Breast epithelium (tissue), 4 donors: Measurements from ENCODE around the gene HDAC4. TPM values are rescaled to one million over a fixed set of nuclear protein-coding genes. Genes with fewer than 3 reads are reported as not detected.

Source experiments
- DNase-seq, 2 donors: peaks; one replicate each; pipeline ENCODE4 v3.0.0-alpha.2; 2019; ENCODE audit warnings: low spot score in 2 of 2
- H3K27ac ChIP-seq, 2 donors: fragments of 200-600 bp; sonication (generic) in 1 of 2; one replicate each; pipeline ENCODE4 v1.5.1; 2016 to 2019; ENCODE audit warnings: mild to moderate bottlenecking in 1 of 2
- H3K27me3 ChIP-seq, 2 donors: fragments of 200-600 bp; sonication (generic) in 1 of 2; one replicate each; pipeline versions ENCODE4 v1.5.1 to v1.6.0; 2017 to 2019; ENCODE audit warnings: control low read depth in 1 of 2, mild to moderate bottlenecking in 1 of 2
- H3K36me3 ChIP-seq: fragments of 200-600 bp; one replicate; pipeline ENCODE4 v1.5.1; 2019
- H3K4me1 ChIP-seq, 2 donors: fragments of 200-600 bp; sonication (generic); one replicate each; pipeline ENCODE4 v1.5.1; 2016 to 2019; ENCODE audit warnings: control low read depth in 1 of 2
- H3K4me3 ChIP-seq, 3 donors: fragments of 200-600 bp; sonication (generic); 1 replicate in 2 of 3; 2 replicates in 1 of 3; pipeline ENCODE4 v1.5.1; 2016 to 2019; ENCODE audit warnings: mild to moderate bottlenecking in 3 of 3, moderate library complexity in 2 of 3
- H3K9me3 ChIP-seq, 2 donors: fragments of 200-600 bp; sonication (generic) in 1 of 2; one replicate each; pipeline ENCODE4 v1.5.1; 2016 to 2019; ENCODE audit warnings: control low read depth in 1 of 2
- POLR2A ChIP-seq: fragments of 450-650 bp; IDR thresholded peaks from one replicate; pipeline ENCODE4 v1.6.1; 2016; ENCODE audit warnings: antibody characterized with exemption, mild to moderate bottlenecking, moderate library complexity
- POLR2AphosphoS5 ChIP-seq, 3 donors: sonication (generic); formaldehyde crosslinking; IDR thresholded peaks; one replicate each; pipeline ENCODE4 v1.6.1; 2017; ENCODE audit warnings: antibody characterized with exemption in 3 of 3
- intact Hi-C: fragments of 100-400 bp; cut with DNase I; formaldehyde crosslinking; loops from one replicate; pipeline ENCODE4 v1.15.1; 2023; ENCODE audit warnings: low total_unique reads
- total RNA-seq, 3 donors: library from RNA; depleted of rRNA; stranded (reverse); fragments of >200 nt; gene quantifications; one replicate each; pipeline ENCODE4 v1.1.0, GENCODE V29; 2016
- TF ChIP-seq, protein P1 (sequence below), 3 donors: fragments of 450-650 bp; IDR thresholded peaks; one replicate each; pipeline ENCODE4 v1.5.1; 2016 to 2017; ENCODE audit warnings: antibody characterized with exemption in 3 of 3, mild to moderate bottlenecking in 3 of 3, moderate library complexity in 3 of 3

The HDAC4 gene
- total RNA-seq, 3 donors from 2014 or later: 20.3 to 36.0 (median 32.8) TPM

GRCh38 chr2:239082425-239082824 is 318.4 kb downstream of the HDAC4 start:
- no peak overlapping the region for H3K4me3 ChIP-seq
- no peak for TF ChIP-seq POLR2A
- TF ChIP-seq, protein P1, sequence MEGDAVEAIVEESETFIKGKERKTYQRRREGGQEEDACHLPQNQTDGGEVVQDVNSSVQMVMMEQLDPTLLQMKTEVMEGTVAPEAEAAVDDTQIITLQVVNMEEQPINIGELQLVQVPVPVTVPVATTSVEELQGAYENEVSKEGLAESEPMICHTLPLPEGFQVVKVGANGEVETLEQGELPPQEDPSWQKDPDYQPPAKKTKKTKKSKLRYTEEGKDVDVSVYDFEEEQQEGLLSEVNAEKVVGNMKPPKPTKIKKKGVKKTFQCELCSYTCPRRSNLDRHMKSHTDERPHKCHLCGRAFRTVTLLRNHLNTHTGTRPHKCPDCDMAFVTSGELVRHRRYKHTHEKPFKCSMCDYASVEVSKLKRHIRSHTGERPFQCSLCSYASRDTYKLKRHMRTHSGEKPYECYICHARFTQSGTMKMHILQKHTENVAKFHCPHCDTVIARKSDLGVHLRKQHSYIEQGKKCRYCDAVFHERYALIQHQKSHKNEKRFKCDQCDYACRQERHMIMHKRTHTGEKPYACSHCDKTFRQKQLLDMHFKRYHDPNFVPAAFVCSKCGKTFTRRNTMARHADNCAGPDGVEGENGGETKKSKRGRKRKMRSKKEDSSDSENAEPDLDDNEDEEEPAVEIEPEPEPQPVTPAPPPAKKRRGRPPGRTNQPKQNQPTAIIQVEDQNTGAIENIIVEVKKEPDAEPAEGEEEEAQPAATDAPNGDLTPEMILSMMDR (IDR thresholded peaks at IDR 0.05): no peak
- no peak for TF ChIP-seq POLR2AphosphoS5 (IDR thresholded peaks at IDR 0.05)
- intact Hi-C loops: no loop called here
- no peaks in the 10 kb centered on the region for H3K9me3 ChIP-seq
- DNase-seq: no peak
- H3K4me1 ChIP-seq: no peaks in the 10 kb centered on the region
- H3K27ac ChIP-seq: no peak overlapping the region
- H3K36me3 ChIP-seq: no peaks in the 10 kb centered on the region
- H3K27me3 ChIP-seq: no peaks in the 10 kb centered on the region

DNA sequence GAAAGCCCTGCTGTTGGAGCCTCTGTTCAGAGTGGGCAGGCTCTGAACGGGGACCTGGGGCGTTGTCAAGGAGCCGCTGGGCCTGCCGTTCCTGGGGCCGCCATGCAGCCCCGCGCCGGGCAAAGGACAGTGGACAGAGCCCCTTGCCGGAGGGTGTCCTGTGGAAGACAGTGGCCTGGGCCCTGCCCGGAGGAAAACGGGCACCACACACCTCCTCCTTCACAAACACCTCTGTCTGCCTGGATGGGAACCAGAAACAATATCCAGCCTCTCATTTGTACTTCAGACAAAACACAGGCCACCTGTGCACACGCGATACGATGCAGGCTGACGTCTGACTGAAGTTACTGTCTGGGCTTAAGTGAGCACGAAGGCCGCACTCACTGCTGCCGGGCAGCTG is 319.2 kb downstream of the HDAC4 start:
- intact Hi-C loops: no loop called here
- Histone ChIP-seq H3K27ac (no peak overlapping the region), H3K27me3 (no peaks in the 10 kb centered on the region), H3K4me1 (no peaks in the 10 kb centered on the region), H3K36me3 (no peaks in the 10 kb centered on the region), H3K4me3 (no peak overlapping the region), H3K9me3 (no peaks in the 10 kb centered on the region)
- no peak for DNase-seq
- TF ChIP-seq, protein P1 (IDR thresholded peaks at IDR 0.05): no peak

- H3K36me3 ChIP-seq: no peaks in the 10 kb centered on the region
- H3K4me1 ChIP-seq: no peaks in the 10 kb centered on the region
- no peaks in the 10 kb centered on the region for H3K9me3 ChIP-seq
- H3K4me3 ChIP-seq: no peak overlapping the region
- TF ChIP-seq POLR2AphosphoS5 (IDR thresholded peaks at IDR 0.05): no peak
- TF ChIP-seq POLR2A: no peak
- TF ChIP-seq, protein P1 (IDR thresholded peaks at IDR 0.05): no peak
- intact Hi-C loops: no loop called here
- H3K27me3 ChIP-seq: no peaks in the 10 kb centered on the region
- H3K27ac ChIP-seq: no peak overlapping the region
- no peak for DNase-seq
These were observed 319.8 kb downstream of the HDAC4 start for GRCh38 chr2:239081046-239081445.

GRCh38 chr2:239079671-239080294 is 321.0 kb downstream of the HDAC4 start:
- H3K27ac ChIP-seq: no peak overlapping the region
- no peak for DNase-seq
- no peaks in the 10 kb centered on the region for H3K9me3 ChIP-seq
- no peaks in the 10 kb centered on the region for H3K36me3 ChIP-seq
- H3K4me3 ChIP-seq: no peak overlapping the region
- intact Hi-C loops: no loop called here
- no peaks in the 10 kb centered on the region for H3K4me1 ChIP-seq
- H3K27me3 ChIP-seq: no peaks in the 10 kb centered on the region
- TF ChIP-seq, protein P1 (IDR thresholded peaks at IDR 0.05): no peak
- TF ChIP-seq POLR2AphosphoS5 (IDR thresholded peaks at IDR 0.05): no peak
- TF ChIP-seq POLR2A: no peak

GRCh38 chr2:239078128-239078924 is 322.5 kb downstream of the HDAC4 start:
- Histone ChIP-seq H3K4me3 (no peak overlapping the region), H3K4me1 (no peaks in the 10 kb centered on the region), H3K27ac (no peak overlapping the region), H3K27me3 (no peaks in the 10 kb centered on the region), H3K36me3 (no peaks in the 10 kb centered on the region), H3K9me3 (no peaks in the 10 kb centered on the region)
- intact Hi-C loops: no loop called here
- no peak for DNase-seq
- TF ChIP-seq POLR2AphosphoS5 (IDR thresholded peaks at IDR 0.05) (no peak), POLR2A (no peak)
- TF ChIP-seq, protein P1 (IDR thresholded peaks at IDR 0.05): no peak
